HTR-8/SVneo (cell line): Measurements from ENCODE around the gene RBFOX1.

Source experiments
- DNase-seq: peaks from one replicate; pipeline ENCODE4 v3.0.0; 2011; ENCODE audit warnings: low spot score, mixed read lengths; ENCODE audit not compliant: insufficient read length
- FAIRE-seq: peaks from 2 replicates; lab custom pipeline; 2011; peaks lifted over from hg19 to GRCh38; lab: Jason Lieb, UNC

Gene RBFOX1

DNA sequence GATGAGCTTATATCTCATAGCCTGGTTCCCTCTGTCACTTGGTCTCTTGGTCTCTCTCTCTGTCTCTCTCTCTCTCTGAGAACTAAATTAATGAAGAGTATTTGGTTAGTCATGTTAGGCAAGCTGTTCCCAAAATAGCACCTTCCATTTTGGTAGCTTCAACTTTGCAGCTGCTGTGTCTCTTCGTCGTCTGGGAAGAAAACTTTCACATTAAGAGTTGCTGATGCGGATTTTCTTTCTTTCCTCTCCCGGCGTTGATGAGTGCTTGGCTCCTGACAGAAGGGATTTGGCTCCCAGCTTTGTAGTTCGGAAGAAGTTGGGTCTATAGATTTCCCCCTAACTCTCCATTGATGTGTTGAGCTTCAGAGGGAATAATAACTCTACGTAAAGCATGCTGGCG is at the start of gene RBFOX1:
RBFOX1 (plus strand) TSS at position 235 of the 400 bp plus-strand sequence.
- FAIRE-seq (no peak), DNase-seq (no peak)

DNA sequence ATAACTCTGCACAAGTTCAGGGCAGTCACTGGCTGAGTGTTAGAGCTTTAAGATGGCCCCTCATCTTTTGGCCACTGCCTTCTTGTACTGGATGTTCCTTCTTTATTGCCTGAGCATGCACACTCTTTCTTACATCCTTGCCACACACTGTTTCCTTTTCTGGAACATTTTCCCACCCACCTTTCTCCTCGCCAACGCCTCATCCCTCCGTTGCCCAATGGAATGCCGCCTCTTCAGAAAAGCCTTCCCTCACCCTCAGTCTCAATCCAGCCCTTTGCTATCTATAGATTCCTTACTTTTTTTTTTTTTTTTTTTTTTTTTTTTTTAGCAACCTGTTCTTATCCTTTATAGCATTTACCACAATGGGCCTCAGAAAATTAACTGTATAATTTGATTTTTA is 47.9 kb upstream of the RBFOX1 start:
- FAIRE-seq (no peak), DNase-seq (no peak)

DNA sequence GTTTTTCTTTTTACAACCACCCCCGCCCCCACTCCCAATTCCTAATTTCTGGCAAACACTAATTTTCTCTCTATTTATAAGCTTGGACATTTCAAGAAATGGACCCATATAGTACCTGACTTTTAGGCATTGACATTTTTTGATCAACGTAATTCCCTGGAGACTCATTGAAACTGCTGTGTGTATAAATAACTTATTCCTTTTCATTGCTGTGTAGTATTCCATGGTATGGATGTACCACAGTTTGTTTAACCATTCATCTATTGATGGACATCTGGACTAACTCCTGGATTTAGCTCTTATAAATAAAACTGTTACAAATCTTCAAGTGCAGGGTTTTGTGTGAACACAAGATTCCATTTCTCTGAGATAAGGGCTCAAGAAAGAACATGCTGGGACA is 47.1 kb upstream of the RBFOX1 start:
- no peak for FAIRE-seq
- no peak for DNase-seq

DNA sequence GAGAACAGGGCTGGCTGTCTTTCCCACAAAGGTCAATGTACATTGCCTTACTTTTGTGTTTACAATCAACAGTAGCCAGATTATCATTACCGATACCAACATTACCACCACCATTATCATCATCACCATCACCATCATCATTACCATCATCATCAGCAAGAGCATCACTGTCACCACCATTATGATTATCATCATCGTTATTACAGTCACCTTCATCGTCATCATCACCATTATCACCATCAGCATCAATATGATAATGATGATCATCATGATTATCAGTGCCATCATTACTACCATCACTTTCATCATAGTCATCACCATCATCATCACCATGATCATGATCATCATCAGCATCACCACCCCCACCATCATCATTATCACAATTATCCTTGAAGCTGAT is 43.3 kb upstream of the RBFOX1 start:
- DNase-seq (no peak), FAIRE-seq (peak; percentile 46)

DNA sequence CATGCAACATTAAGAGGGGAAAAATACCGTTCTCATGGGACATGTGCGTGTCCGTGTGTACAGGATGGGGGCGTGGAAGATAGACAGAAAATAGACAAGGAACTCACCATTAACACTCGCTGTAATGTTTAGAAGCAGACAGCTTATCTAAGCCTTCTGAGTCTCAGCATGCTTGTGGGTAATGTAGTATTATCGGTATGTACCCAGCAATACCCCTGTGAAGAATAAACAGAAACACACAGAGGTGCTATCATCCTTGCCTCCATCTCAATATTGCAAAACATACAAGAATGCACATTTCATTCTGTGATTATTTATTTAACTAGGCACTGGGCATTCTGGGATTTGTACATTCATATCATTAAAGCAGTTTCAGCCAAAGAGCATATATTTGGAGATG is 42.0 kb upstream of the RBFOX1 start:
- FAIRE-seq (no peak), DNase-seq (no peak)

DNA sequence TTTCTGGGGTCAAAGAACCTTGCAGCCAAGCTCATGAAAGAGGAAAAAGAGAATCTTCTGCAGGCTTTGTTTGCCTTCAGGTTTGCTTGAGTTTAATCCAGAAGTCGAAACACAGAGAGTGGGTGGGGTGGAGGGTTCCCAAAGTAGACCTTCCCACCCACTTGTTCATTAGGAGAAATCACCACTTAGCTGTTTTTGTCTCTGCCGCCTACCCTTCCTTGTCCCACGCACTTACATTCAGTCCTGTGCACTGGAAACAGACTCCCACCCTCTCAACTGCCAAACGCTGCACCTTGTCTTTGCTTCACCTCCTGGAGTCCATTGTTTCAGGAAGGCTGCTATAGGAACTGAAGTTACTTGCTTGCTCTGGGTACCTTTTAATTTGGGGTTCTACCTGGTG is 38.6 kb upstream of the RBFOX1 start:
- no peak for DNase-seq
- no peak for FAIRE-seq

DNA sequence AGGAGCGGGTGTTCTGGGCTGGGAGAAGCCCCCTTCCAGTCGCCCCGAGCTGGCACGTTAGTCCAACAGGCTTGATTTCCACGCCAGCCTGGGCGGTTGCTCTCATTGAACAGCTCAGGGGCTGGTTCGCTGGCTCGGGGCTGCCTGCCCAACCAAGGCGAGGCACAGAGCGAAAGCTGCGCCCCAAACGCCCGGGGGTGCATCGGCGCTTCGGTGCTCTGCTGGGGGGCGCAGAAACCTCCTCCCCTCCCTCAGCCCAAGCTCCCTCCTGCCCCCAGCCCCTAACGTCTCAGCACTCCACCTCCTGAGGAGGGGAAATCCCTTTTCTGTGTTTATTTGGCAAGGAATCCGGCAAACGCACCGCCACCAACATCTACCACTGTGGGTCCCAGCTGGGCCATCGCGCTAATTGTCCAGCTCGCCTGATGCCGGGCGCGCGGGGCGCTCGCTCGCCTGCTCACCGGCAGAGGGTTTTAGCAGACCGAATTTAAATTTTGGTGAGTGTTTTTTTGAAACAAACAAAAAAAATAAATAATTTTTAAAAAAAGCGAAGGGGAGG is 29.5 kb upstream of the RBFOX1 start:
- no peak for FAIRE-seq
- no peak for DNase-seq

DNA sequence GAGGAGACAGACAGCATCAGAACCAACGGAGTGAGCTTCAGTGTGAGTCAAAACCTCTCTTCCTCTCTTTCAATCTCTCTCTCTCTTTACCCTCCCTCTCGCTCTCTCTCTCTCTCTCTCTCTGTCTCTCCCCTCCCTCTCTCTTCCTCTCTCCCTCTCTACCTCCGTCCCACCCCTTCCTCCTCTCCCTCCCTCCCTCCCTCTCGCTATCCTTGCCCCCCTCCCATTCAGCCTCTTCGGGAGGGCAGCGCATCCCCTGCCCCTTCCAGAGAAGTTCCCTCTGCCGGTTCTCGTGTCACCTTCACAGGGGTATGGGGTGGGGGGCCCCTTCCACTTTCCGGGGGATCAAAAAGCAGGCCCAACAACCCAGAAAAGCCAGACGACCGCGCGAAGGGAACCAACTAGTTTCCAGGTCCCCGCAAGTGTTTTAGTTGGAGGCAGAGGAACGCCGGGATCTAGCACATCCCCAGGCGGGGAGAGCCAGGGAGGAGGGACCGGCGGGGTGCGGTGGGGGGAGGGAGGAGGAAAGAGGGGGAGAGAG is 28.9 kb upstream of the RBFOX1 start:
- FAIRE-seq = no peak
- no peak for DNase-seq

DNA sequence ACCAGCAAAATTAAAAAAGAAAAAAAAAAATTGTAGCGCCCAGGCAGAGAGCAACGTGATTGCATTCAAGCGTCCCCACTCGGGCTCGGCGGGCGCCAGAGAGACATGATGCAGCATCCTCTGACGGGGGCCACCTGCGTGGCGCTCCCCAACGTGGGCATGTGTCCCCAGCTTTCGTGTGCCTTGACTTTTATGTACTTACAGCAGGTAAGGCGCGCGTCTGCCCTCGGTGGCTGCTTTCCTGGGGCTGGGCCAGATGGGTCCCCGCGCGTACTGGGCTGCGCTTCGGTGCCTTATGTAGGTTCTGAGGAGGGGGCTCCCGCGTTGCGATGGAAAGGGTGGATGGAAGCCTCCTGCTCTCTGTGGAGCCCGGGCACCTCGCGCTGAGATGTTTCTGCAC is 28.4 kb upstream of the RBFOX1 start:
- FAIRE-seq (no peak), DNase-seq (no peak)

DNA sequence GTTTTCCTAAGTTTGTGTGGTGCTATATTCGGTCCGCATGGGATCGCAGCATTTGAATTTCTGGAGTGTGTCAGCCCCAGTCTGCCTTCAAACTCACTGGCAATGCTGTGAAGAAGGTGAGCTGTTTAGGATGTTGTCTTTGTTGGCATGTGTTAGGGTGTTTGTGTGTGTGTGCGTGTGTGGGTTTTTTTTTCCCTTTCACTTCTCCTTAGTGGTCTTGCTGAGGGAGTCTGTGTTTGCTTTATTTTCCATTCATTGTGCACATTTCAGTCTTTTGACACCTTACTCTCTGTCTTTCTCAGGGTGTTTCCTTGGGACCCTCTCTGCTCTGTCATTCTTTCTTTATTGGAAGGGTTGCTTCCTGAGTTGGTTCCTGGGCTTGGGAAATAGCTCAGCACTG is 27.7 kb upstream of the RBFOX1 start:
- FAIRE-seq = no peak
- no peak for DNase-seq

DNA sequence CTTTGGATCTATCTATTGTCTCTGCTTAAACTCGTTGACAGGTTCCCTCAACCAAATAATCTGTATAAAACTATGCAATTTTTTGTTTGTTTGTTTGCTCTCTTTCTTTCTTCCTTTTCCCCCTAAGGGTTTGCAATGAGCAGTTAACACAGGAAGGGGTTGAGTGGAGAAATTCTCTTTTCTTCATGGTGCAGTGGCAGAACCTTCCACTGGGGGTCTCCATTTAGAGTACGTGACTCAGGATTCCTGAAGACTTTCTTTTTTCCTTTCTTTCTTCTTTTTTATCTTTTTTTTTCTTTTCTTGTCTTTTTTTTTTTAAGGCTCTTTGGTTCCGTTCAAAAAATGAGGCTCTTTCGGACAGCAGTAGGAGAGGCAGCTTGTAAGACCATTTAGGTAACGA is 19.5 kb upstream of the RBFOX1 start:
- FAIRE-seq = no peak
- no peak for DNase-seq

DNA sequence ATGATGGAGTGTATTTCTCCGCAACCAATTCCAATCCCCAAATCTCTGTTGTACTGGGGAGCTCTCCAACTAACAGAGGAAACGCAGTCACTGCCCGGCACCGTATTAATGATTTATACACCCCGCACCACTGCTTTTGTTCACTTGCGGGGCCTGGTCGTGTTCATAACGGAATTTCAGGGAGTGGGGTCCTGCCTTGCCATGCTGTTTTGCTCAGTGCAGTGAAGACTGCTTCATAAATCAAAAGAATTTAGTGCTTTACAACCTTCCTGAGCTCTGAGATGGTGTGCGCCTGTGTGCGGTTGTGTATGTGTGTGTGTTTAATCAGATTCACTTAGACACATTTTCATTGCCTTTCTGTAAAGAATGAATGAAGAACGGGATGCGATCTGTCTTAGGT is 18.5 kb upstream of the RBFOX1 start:
- DNase-seq = no peak
- FAIRE-seq = no peak

DNA sequence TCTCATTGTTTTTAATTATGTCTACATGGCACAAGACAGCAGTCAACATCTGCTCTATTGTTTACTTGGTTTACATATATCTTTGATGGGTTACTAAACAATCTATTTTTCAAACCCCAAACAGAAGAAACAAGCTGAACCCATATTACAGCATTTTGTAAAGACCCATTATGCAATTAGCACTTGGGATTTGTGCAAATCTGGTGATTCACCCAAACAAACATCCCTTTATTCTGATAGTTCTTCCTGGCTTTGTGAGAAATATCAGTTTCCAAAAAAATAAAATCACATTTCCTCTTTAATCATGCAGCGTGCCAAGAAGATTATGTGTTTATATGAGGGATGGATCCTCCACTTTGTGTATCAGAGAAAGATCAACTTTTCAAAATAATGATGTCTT is 16.8 kb upstream of the RBFOX1 start:
- FAIRE-seq = no peak
- DNase-seq = no peak

DNA sequence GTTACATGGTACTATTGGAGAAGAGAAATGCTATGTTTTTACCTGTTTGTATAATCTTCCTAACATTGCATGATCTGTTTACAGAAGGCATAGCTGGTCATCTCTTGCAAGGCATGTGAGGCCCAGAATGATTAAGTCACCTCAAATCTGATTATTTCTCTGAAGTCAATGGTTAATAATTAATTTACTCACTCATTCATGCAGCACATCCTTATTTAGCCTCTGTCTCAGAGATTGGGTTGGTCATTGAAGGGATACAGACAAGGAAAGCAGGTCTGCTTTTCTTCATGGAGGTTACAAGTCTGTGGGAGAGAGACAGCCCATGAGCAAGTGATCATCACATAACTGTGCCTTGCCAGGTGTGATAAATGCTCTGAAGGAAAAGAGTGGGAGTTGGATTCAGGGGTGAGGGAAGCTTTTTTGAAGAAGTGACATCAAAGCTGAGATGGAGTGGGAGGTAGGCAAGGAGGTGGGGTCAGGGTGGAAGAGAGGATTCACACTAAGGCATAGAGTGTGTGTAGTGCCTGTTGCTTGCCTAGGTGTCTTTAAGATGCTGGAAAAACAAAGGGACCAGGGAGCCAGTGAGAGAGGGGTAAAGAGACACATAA is 16.3 kb upstream of the RBFOX1 start:
- FAIRE-seq (no peak), DNase-seq (no peak)

DNA sequence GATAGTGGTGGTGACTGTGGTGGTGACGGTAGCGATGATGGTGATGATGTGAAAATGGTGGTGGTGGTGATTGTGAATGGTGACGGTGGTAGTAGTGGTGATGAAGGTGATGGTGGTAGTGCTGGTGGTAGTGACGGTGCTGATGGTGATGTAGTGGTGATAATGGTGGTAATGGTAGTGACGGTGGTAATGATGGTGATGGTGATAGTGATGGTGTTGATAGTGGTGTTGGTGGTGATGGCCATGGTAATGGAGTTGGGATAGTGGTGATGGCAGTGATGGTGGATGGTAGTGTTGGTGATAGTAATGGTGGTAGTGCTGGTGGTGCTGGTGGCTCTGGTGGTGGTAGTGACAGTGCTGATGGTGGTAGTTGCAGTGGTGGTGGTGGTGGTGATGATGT is 14.7 kb upstream of the RBFOX1 start:
- FAIRE-seq (peak; percentile 16), DNase-seq (no peak)

DNA sequence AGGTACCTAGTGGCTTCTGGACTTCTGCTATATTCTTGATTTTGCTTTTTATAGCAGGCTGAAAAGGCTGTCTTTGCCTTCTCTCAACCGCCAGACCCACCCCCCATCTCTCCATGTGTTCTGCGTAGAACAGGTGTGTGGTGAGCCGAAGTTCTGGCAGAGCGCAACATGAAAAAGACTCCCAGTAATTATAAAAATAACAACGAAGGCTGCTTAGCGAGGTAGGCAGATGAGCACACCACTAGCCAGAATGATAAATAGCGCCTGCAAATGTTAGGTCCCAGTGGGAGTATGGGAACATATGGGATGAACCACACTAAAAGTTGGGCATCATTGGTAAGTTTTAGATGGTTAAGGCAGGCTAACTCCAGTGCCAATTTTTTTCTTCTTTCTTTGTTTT is 14.0 kb upstream of the RBFOX1 start:
- DNase-seq (no peak), FAIRE-seq (no peak)

DNA sequence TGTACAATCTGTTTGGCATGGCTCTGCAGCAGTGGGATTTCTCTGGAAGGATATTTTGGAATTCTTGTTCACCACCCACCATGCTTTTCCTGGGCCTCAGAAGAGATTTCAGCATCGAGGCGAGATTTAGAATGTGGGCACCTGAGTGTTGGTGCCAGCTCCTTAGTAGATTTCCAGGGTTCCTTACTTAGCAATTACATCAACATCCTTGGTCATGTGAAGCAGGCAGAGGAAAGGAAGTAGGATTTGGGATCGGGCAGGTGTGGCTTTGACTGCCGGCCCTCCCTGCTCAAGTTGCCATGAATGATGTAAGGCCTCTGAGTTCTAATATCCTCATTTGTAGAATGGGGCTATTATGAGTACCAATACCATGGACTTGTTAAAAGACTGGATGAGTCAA is 13.1 kb upstream of the RBFOX1 start:
- FAIRE-seq = no peak

DNA sequence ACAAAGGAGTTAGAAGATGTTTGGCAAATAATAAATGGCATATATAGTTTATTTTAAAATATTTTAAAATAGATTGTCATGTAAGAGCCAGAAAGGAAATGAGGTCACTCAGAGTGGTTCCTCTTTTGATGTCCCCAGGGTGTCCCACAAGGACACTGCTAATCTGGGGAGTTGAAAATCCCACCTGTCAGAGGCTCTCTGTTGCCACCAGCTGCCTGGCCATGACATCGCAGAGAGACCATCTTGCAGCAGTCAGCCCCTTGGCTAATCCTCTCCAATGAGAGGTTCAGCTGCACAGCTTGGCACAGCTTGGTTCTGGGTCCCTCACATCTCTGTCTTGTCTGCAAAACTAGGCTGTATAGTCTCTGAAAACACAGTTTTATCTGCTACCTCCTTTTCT is 11.0 kb upstream of the RBFOX1 start:
- FAIRE-seq (no peak), DNase-seq (no peak)

More for the DNA sequence above, 13.1 kb upstream of the RBFOX1 start:
- no peak for DNase-seq

DNA sequence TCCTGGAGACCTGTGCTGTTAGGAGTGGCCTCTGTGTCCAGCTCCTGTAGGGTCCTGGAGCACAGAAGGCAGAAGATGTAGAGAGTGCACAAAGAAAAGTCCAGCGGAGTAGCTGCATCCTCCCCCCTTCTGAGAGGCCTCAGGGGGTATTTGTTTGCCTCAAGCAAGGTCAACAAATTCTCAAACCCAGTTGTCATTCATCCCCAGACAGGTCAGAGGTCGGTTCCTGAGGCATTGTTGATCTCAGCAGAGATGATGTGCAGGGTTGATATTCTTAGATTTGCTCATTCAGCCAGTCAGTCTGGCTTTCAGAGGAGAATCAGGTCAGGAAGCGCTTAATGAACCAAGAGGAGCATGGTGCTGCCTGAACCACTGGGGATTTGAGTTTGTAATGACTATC is 8.3 kb upstream of the RBFOX1 start:
- FAIRE-seq = no peak
- no peak for DNase-seq

DNA sequence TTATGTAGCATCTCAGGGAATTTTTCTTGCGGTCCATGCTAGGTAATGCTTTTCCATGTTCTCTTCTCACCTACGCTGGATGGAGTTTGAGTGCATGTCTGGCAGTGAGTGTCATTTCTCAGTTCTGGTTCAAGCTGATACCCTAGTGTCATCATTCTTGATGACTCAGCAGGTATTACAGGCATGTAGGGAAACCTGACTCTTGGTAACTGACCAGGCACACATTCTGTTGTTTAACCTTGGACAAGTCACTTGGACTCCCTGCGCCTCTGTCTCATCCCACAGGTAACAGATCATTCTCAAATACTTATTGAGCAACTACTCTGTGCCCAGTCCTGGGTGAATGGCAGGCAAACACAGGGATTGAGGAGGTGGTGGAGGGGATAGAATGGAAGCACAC is 6.8 kb upstream of the RBFOX1 start:
- DNase-seq = no peak

DNA sequence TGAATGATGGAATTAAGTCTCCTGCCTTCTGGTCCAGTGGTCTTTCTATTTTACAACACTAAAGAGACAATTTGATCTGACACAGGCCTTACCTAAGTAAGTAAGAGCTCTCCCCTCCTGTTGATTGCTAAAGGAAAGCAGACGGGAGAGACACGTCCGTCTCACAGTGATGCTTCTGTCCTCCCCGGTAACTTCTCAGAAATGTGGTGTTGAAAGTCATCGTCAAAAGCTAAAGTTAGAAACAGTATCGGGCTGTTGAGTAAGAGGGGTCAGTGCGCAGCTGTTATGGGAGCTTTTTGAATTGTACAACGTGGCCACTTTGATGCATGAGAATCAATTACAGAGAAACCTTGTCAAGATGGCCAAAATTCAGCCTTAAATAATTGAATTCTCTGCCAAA is 1.9 kb upstream of the RBFOX1 start:
- no peak for FAIRE-seq

More for the DNA sequence above, 6.8 kb upstream of the RBFOX1 start:
- no peak for FAIRE-seq

DNA sequence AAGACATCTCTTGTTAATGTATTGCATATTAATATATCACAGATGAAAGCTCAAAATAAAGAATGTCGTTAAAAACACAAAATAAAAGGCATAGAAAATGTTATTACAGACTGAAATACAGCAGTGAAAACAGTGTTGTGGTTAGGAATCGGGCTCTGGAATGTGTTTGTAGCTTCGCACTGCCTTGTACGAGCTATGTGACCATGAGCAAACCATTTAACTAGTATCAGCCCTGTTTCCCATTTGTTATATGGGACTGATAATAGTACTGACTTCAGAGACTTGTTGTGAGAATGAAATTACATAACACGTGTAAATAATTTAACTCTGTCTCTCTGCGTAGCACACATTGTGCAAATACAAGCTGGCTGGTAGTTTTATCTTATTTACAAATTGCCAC is 648 bp upstream of the RBFOX1 start:
- no peak for FAIRE-seq
- no peak for DNase-seq

More for the DNA sequence above, 1.9 kb upstream of the RBFOX1 start:
- no peak for DNase-seq
